ENCODE results near the gene P3R3URF.
A peak's percentile ranks its signal among the peaks of the same experiment; 100 is the strongest.

Gene P3R3URF

DNA sequence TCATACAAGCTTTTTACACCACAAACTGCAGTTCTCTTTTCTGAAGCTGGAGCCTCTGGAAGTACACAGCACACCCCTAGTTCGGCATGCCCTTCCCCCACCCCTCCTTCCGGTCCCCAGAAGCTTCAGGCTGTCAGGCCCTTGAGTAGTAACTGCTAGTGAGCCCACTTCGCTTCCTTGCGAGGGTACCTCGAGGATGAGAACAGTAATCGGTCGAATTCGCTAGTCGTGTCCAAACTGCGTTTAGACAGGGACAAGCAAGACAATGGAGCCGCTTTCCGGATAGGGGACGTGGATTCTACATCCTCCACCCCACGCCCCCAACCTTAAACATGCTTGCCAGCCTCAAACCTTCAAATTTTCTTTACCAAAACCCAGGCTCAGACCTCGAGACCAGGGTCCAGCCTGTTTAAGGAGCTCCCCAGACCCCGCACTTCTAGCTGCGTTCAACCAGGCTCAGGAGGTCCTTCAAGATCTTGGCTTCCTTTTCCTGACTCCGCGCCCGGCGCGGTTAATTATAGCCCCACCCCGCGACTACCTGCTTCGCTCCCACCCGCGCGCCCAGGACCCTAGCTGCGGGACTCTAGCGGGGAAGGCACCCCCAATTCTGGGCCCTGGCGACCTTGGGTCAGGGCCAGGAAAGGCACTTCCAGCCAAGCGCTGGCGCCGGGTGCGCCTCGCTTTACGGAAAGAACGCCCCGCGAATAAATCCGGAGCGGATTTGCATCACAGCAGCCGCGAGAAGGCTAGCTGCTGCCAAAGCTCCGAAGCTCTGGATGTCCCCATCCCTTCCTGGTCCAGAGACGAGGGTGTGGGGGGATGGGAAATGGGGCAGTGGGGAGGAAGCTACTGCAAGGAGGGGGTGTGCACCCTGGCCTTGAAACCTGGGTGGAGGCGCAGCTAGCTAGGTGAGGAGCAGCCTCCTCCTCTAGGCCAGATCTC lies 9.5 kb downstream of the P3R3URF start:
- no peak for DNase-seq (ENCODE audit: low read depth)
- H3K4me3 ChIP-seq (ENCODE audit: low read depth, low read length): peak overlapping the region; percentile 40
- TF ChIP-seq, protein P1, sequence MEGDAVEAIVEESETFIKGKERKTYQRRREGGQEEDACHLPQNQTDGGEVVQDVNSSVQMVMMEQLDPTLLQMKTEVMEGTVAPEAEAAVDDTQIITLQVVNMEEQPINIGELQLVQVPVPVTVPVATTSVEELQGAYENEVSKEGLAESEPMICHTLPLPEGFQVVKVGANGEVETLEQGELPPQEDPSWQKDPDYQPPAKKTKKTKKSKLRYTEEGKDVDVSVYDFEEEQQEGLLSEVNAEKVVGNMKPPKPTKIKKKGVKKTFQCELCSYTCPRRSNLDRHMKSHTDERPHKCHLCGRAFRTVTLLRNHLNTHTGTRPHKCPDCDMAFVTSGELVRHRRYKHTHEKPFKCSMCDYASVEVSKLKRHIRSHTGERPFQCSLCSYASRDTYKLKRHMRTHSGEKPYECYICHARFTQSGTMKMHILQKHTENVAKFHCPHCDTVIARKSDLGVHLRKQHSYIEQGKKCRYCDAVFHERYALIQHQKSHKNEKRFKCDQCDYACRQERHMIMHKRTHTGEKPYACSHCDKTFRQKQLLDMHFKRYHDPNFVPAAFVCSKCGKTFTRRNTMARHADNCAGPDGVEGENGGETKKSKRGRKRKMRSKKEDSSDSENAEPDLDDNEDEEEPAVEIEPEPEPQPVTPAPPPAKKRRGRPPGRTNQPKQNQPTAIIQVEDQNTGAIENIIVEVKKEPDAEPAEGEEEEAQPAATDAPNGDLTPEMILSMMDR (IDR thresholded peaks at IDR 0.05; ENCODE audit: low read depth, low read length, missing control alignments): no peak

DNA sequence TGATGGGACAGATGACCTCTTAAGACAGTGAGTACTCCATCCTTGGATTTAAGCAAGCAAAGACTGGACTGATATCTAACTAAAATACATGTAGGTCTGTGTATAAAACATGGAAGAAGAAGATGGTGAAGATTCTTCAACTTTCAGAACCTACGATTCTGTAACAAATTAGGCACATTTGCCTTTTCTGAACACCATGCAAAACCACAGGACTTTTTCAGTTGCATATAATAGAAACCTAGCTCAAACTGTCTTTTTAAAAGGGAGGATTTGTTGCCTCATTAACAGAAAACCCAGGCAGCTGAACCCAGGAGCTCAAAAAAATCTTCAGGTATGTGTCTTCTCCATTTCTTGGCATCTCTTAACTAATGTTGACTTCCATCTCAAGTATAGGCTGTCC lies 16.1 kb downstream of the P3R3URF start:
- TF ChIP-seq, protein P1 (IDR thresholded peaks at IDR 0.05; ENCODE audit: low read depth, low read length, missing control alignments): no peak
- H3K4me3 ChIP-seq (ENCODE audit: low read depth, low read length): no peak overlapping the region
- no peak for DNase-seq (ENCODE audit: low read depth)

DNA sequence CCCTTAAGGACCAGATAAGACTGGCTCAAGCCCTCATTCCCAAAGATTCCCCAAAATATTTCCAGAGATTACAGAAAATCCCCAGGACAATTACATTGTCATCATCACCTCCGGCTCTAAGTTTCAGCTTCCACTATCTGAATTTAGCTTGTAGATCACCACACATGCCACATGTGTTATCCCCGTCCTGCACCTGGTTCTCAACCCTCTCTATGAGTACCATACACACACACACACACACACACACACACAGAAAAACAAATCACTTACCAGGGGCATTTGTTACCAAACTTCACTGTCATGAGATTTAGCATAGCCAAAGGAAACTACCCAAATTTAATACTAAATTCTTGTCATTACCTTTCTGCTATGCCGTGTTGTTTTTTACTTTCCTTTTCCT lies 16.8 kb downstream of the P3R3URF start:
- H3K4me3 ChIP-seq (ENCODE audit: low read depth, low read length): no peak overlapping the region
- DNase-seq (ENCODE audit: low read depth): no peak
- TF ChIP-seq, protein P1 (IDR thresholded peaks at IDR 0.05; ENCODE audit: low read depth, low read length, missing control alignments): no peak

DNA sequence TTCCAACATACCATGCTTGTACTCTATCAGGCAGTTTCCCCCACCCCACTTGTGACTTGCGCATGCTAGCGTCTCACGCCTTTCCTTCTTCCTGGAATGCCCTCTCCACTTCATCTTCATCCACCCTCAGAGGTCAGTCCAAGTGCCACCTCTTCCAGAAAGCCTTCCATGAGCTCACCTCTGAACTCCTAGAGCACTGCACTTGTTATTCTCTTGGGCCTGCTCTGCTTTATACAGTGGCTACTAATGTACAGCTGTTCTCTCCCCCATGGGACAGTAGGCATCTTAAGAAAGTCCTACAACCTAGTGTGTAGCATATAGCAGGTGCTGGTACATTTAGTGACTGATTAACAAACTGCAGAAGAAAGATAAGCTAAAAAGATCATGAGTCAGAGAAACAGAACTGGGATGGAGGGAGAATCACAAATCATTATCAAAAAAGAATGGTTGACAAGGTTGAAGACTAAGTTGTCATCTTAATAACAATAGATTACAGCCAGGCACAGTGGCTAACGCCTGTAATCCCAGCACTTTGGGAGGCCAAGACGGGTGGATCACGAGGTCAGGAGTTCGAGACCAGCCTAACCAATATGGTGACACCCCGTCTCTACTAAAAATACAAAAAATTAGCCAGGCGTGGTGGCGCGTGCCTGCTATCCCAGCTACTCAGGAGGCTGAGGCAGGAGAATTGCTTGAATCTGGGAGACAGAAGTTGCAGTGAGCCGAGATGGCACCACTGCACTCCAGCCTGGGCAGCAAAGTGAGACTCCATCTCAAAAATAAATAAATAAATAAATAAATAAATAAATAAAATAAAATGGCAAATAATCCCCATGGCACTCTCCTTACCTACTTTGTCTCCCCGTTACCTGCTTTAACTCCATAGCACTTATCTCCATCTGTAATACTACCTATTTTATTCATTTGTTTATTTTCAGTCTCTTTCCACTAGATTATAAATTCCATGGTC lies 17.7 kb downstream of the P3R3URF start:
- H3K4me3 ChIP-seq (ENCODE audit: low read depth, low read length): no peak overlapping the region
- DNase-seq (ENCODE audit: low read depth): no peak
- TF ChIP-seq, protein P1 (IDR thresholded peaks at IDR 0.05; ENCODE audit: low read depth, low read length, missing control alignments): no peak

DNA sequence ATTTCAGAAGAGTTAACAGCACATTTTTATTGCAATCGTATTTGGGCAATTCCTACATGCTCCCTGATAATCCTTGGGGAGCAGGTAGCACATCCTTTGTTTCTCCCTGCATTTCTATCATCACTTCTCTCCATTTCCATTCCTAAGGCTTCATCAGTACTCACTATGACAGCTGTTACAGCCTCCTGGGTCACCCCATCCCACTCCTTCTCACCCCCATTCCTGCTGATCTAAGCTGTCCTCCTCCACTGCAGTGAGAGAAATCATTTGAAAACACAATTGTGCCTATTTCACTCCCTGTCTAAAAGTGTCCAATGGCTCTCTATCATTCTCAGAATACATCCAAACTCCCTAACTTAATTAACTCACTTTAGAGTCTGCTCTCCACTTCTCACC lies 18.4 kb downstream of the P3R3URF start:
- TF ChIP-seq, protein P1 (IDR thresholded peaks at IDR 0.05; ENCODE audit: low read depth, low read length, missing control alignments): no peak
- no peak for DNase-seq (ENCODE audit: low read depth)
- H3K4me3 ChIP-seq (ENCODE audit: low read depth, low read length): no peak overlapping the region

DNA sequence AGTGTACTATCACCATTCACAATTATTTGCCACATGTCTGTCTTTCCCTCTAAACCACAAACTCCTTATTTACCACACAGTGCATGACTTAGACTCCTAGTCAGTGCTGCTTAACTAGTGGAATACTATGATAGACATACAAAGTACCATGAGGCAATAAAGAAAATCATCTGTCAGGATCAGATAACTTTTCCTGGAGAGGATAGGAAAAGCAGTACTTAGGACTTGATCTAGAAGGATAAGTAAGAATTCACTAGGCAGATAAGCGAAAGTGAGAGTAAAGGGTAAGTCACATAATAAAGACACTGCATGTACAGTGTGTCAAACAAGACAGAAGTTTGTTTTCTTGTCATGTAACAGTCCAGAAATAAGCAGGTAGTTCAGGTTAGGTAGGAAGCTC lies 22.6 kb downstream of the P3R3URF start:
- TF ChIP-seq, protein P1 (IDR thresholded peaks at IDR 0.05; ENCODE audit: low read depth, low read length, missing control alignments): no peak
- DNase-seq (ENCODE audit: low read depth): no peak
- H3K4me3 ChIP-seq (ENCODE audit: low read depth, low read length): no peak overlapping the region
